ENCODE data around the gene CACNA1I.

GRCh38 chr22:39655831-39656230 lies 85.3 kb downstream of the CACNA1I start:
- TF ChIP-seq EZH2 (IDR thresholded peaks at IDR 0.05; ENCODE audit: borderline replicate concordance, insufficient read depth, low read depth, low read length, poor library complexity, severe bottlenecking) (no peak), CTCF (IDR thresholded peaks at IDR 0.05) (no peak)

Data from B cell (primary cell).